Effector memory CD4-positive, alpha-beta T cell (primary cell): ENCODE measurements around the gene AMN1.
"Not testable (repeated sequence)": the region's sequence is repeated elsewhere in the genome, so short reads cannot be mapped to it uniquely, and the experiment has no call there.

Source experiments
- DNase-seq, 3 donors: peaks; one replicate each; pipeline ENCODE4 v3.0.0-alpha.2; 2020
- H3K27ac ChIP-seq: 2 replicates; pipeline ENCODE4 v1.7.0; 2013; ENCODE audit warnings: mild to moderate bottlenecking, low read length, moderate library complexity; ENCODE audit not compliant: insufficient read depth, poor library complexity, severe bottlenecking
- H3K27me3 ChIP-seq: replicated peaks from 2 replicates; pipeline ENCODE4 v1.7.0; 2013; ENCODE audit warnings: mild to moderate bottlenecking, low read length; ENCODE audit not compliant: insufficient read depth, control insufficient read depth, poor library complexity, severe bottlenecking
- H3K36me3 ChIP-seq: 2 replicates; pipeline ENCODE4 v1.7.0; 2013; ENCODE audit warnings: mild to moderate bottlenecking, low read length, moderate library complexity; ENCODE audit not compliant: control insufficient read depth, insufficient read depth
- H3K4me1 ChIP-seq: 2 replicates; pipeline ENCODE4 v1.7.0; 2013; ENCODE audit warnings: low read length, mild to moderate bottlenecking; ENCODE audit not compliant: control insufficient read depth, insufficient read depth, poor library complexity, severe bottlenecking
- H3K4me3 ChIP-seq: 2 replicates; pipeline ENCODE4 v1.7.0; 2013; ENCODE audit warnings: low read length, low read depth, mild to moderate bottlenecking; ENCODE audit not compliant: insufficient read depth, poor library complexity, severe bottlenecking
- H3K9me3 ChIP-seq: 2 replicates; pipeline ENCODE4 v1.7.0; 2013; ENCODE audit warnings: mild to moderate bottlenecking, low read length, moderate library complexity; ENCODE audit not compliant: control insufficient read depth

AMN1 gene

DNA sequence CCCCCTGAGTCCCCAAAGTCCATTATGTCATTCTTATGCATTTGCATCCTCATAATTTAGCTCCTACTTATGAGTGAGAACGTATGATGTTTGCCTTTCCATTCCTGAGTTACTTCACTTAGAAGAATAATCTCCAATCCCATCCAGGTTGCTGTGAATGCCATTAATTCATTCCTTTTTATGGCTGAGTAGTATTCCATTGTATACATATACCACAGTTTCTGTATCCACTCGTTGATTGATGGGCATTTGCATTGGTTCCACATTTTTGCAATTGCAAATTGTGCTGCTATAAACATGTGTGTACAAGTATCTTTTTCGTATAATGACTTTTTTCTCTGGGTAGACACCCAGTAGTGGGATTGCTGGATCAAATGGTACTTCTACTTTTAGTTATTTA, 38.9 kb downstream of the AMN1 start:
- not testable (repeated sequence) for H3K27ac ChIP-seq, H3K36me3 ChIP-seq, H3K4me1 ChIP-seq, DNase-seq, H3K4me3 ChIP-seq, H3K9me3 ChIP-seq, H3K27me3 ChIP-seq

DNA sequence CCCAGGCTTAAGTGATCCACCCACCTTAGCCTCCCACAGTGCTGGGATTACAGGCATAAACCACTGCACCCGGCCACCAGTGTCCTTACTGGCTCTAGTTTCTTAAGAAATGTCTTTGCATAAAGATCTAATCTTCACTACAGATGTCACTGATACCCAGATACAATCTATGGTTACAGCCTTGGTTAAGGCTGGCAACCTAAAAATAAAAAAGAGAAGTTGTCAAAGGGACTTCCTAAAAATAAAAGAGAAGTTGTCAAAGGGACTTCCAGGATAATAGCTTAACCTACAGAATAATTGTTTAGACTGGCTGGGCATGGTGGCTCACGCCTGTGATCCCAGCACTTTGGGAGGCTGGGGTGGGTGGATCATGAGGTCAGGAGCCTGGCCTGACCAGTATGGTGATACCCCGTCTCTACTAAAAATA, 41.7 kb downstream of the AMN1 start:
- DNase-seq, result no peak
- Histone ChIP-seq H3K9me3 (no peaks in the 10 kb centered on the region), H3K36me3 (peaks cover 6% of the 10 kb centered on the region), H3K27ac (no peak overlapping the region), H3K4me1 (peaks cover 5% of the 10 kb centered on the region), H3K4me3 (no peak overlapping the region), H3K27me3 (no peaks in the 10 kb centered on the region)

DNA sequence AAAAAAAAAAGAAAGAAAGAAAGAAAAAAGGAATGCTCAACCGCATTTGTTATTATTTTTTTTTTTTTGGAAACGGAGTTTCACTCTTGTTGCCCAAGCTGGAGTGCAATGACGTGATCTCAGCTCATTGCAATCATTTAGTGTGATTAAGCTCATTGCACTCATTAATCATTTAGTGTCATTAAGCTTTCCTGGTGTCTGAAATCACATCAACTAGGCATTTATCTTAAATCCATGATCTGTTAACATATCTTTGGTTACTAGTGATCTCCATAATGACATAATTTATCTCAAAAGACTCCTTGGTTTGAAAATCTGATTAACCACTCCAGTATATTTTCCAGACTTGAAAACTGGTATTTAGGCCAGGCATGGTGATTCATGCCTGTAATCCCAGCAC, 43.0 kb downstream of the AMN1 start:
- H3K36me3 ChIP-seq, result peaks cover 6% of the 10 kb centered on the region
- no peak overlapping the region for H3K27ac ChIP-seq
- peaks cover 9% of the 10 kb centered on the region for H3K4me1 ChIP-seq
- H3K27me3 ChIP-seq, result no peaks in the 10 kb centered on the region
- DNase-seq, result no peak
- no peak overlapping the region for H3K4me3 ChIP-seq
- no peaks in the 10 kb centered on the region for H3K9me3 ChIP-seq

DNA sequence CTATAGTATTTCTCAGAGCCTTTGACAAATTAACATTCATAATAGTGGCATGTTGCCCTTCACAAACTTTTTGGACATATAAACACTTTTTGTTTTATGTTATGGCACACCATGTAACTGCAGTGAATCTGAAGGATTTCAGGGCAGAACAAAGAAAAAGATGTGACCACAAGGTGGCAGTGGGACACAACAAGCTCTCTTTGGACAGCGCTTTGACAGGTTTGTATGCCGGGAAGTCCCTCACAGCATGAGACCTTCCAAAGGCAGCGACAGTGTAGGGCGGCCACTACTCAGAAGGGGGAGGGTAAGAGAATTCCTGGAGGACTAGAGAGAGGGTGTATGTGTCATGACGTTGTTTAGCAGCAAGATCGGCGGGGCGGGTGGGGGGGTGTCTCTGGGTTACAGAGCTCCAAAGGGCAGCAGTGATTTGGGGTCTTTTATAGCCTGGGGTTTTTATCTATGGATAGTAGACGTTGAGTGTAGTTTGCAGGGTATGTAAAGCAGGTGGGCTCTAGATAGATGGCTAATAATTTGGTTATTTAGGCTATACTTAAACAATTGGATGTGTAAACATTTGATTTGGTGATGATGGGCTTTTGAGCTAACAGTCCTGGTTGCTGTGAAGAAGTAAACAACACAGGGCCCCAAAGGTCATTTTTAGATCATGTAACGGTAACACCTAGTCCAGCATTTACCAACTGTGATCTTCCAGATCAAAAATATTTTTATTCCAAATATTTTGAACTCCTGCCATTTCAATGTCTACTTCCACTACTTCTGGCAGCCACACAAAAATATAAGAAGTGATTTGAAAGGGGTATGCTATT, 46.5 kb downstream of the AMN1 start:
- Histone ChIP-seq H3K4me3 (no peak overlapping the region), H3K9me3 (no peaks in the 10 kb centered on the region), H3K36me3 (peaks cover 2% of the 10 kb centered on the region), H3K4me1 (peaks cover 9% of the 10 kb centered on the region), H3K27me3 (no peaks in the 10 kb centered on the region), H3K27ac (no peak overlapping the region)
- peak; percentile 42 to 54 (median 46) for DNase-seq

DNA sequence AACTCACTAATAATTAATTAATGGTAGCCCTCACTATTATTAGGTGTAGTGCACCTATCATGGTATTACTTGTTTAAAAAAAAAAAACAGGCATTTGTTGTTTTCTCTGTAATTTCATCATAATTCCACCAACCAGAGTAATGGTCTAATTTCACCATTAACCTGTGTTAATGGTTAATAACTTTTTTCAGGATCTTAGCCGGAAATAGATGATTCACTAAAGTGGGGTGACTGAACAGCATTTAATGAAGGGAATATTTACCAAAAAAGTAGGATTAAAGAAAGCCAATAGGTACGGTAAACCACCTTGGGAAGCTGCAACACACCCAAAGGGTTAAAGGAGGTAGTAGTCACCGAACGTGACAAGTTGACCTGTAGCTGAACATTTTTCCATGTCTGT, 56.3 kb downstream of the AMN1 start:
- no peak overlapping the region for H3K27ac ChIP-seq
- H3K36me3 ChIP-seq, result no peaks in the 10 kb centered on the region
- no peaks in the 10 kb centered on the region for H3K27me3 ChIP-seq
- H3K9me3 ChIP-seq, result no peaks in the 10 kb centered on the region
- no peaks in the 10 kb centered on the region for H3K4me1 ChIP-seq
- no peak for DNase-seq
- no peak overlapping the region for H3K4me3 ChIP-seq

DNA sequence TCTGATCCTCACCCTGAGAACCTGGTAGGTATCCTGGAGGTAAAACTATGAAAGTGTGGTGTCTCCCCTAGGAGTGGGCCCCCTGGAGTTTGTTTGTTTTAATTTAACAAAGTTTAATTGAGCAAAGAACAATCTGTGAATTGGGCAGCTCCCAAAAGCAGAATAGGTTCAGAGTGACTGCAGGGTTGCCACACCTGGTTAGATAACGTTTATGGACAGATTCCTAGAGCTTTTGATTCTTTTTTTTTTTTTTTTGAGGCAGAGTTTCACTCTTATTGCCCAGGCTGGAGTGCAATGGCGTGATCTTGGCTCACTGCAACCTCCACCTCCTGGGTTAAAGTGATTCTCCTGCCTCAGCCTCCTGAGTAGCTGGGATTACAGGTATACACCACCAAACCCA, 59.2 kb downstream of the AMN1 start:
- H3K9me3 ChIP-seq, DNase-seq, H3K36me3 ChIP-seq, H3K4me3 ChIP-seq, H3K4me1 ChIP-seq, H3K27ac ChIP-seq, H3K27me3 ChIP-seq: not testable (repeated sequence)

DNA sequence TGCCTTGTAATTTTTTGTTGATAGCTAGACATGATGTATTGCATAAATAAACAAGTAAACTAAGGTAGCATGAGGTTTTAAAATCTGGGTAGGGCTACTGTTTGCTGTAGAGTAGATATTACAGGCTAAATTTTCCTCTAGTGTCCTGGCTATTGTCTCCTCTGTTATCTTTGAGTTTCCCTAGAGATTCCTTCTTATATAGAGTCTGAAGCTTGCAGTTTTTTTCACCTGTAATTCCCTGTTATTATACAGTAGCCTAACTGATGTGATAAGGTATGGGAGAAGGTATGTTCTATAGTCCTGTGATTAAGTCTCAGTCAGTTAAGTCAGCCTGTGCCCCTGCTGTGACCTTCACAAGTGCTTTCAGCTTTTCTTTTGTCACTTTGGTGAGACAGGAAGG, 59.8 kb downstream of the AMN1 start:
- Histone ChIP-seq H3K27me3 (no peaks in the 10 kb centered on the region), H3K4me1 (no peaks in the 10 kb centered on the region), H3K9me3 (no peaks in the 10 kb centered on the region), H3K27ac (no peak overlapping the region), H3K4me3 (no peak overlapping the region), H3K36me3 (no peaks in the 10 kb centered on the region)
- no peak for DNase-seq

DNA sequence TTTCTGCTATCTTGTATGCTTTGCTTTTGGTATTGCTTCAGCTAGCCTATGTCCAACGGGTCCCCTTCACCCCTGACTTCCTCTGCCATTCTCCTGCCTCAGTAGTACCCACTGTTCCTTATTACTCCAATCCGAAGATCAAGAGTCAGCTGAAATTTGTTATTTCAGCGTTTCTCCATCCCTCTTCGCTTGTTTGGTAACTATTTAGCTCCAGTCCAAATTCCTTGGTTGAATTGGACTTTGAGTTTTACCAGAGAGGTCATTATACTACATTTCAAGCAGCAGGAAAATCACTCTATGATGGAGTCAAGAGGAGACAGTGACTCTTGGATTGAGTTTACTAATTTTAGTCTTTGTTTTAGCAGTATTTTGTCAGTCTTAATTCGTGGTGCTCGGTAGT, 64.8 kb downstream of the AMN1 start:
- no peaks in the 10 kb centered on the region for H3K9me3 ChIP-seq
- no peaks in the 10 kb centered on the region for H3K27me3 ChIP-seq
- no peak overlapping the region for H3K27ac ChIP-seq
- H3K4me3 ChIP-seq, result no peak overlapping the region
- H3K4me1 ChIP-seq, result no peaks in the 10 kb centered on the region
- no peak for DNase-seq
- no peaks in the 10 kb centered on the region for H3K36me3 ChIP-seq

DNA sequence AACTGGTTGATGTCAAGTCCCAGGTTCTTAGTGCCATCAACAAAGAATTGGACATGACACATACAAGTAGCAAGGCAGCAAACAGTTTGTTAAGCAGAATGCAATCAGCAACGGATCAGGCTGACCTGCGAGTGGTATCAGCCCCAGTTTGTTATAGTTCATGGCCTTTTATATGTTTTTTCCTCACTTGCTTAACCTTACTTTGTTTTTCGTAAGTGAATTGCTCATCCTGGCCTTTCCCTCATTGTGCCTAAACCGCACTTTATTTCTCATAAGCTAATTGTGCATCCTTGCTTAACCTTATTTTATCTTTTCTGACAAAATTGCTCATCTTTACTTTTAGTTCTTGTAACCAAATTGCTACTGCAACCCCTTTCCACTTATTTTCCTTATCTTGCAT, 65.2 kb downstream of the AMN1 start:
- no peaks in the 10 kb centered on the region for H3K9me3 ChIP-seq
- no peaks in the 10 kb centered on the region for H3K27me3 ChIP-seq
- no peak for DNase-seq
- no peak overlapping the region for H3K27ac ChIP-seq
- no peaks in the 10 kb centered on the region for H3K36me3 ChIP-seq
- H3K4me3 ChIP-seq, result no peak overlapping the region
- no peaks in the 10 kb centered on the region for H3K4me1 ChIP-seq

DNA sequence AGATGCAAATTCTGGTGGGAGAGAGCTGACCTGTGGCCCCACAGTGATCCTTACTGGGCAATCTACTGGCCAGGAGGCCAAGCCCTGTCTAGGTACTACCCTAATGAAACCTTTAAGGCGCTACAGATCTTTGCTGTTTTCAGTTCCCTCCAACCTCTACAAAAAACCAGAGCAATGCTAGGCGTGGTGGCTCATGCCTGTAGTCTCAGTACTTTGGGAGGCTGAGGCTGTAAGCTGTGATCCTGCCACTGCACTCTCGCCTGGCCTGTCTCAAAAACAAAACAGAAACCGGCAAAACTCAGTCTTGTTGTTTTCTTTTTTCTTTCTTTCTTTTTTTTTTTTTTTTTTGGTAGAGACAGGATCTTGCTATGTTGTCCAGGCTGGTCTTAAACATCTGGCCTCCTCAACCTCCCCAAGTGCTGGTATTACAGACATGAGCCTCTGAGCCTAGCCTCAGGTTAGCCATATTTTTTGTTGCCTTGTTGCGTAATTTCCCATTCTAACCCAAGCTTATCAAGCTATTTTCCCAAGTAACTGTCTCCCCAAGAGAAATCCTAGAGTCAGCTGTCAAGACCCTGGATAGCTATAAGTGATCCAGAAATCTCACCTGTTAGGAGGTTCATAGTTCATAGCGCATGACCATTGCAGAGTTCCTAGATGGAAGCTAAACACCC, 66.5 kb downstream of the AMN1 start:
- Histone ChIP-seq H3K36me3 (no peaks in the 10 kb centered on the region), H3K27ac (no peak overlapping the region)

More for the DNA sequence above, 66.5 kb downstream of the AMN1 start:
- Histone ChIP-seq H3K9me3 (no peaks in the 10 kb centered on the region), H3K27me3 (no peaks in the 10 kb centered on the region), H3K4me1 (no peaks in the 10 kb centered on the region), H3K4me3 (no peak overlapping the region)
- DNase-seq, result no peak
